GM19328 (cell line): ENCODE data around the gene PTGIR.

Source experiments
- ATAC-seq: cut with Tn5 transposase; IDR thresholded peaks from one replicate; pipeline ENCODE4 v1.9.1; 2021; ENCODE audit warnings: mild to moderate bottlenecking, moderate library complexity; ENCODE audit not compliant: unreplicated experiment

The PTGIR gene, protein sequence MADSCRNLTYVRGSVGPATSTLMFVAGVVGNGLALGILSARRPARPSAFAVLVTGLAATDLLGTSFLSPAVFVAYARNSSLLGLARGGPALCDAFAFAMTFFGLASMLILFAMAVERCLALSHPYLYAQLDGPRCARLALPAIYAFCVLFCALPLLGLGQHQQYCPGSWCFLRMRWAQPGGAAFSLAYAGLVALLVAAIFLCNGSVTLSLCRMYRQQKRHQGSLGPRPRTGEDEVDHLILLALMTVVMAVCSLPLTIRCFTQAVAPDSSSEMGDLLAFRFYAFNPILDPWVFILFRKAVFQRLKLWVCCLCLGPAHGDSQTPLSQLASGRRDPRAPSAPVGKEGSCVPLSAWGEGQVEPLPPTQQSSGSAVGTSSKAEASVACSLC

DNA sequence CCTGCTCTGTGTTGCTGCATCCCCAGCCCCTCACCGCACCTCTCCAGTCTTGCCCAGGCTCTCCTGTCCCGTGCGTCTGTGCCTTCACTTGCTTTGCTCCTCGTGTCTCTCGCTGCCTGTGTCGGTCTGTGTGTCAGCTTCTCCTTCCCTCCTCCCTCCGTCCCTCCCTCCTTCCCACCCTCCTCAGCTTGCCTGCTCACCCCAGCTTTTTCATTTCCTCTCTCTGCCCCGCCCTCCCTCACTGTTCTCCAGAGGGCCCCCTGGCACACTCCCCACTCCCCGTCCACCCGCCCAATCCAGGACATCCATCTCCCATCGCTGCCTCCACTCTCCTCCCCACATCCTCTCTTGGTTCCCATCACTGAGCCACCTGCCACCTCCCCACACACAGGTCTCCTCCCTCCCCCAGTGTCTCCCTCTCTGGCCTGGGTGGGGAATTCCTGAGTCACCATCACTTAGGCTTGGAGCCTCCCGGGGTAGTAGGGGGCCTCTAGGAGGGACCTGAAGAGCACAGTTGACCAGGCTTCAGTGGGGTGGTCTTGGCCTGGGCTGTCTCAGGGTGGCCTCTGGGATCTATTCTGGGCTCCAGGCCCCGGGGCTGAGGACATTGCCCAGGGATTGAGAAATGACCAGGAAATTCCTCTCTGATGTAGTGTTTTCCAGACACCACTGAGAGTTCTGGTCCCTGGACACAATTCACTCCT is at the start of gene PTGIR:
Gene PTGIR, minus strand, starts transcription at position 132 of the 704 bp plus-strand sequence. CDS start 864 bp downstream, outside the sequence.
- ATAC-seq: no peak

DNA sequence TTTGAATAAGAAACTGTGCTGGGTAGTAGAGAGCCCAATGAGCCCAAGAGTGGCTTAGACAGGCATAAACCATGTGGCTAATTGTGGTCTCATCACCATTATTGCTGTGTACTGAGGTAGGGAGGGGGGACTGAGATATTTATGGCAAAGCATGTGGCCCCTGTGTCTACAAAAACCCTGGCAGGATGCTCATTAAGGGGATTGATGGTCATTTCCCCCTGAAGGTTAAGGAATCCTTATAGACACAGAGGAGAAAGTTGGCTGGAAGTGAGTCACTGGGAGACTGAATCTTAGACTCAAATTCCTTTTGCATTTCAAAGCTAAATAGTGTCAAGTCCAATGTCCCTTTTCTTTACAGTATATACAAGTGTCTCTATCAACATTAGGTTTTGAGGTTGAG is 45.9 kb upstream of the PTGIR start:
- no peak for ATAC-seq

DNA sequence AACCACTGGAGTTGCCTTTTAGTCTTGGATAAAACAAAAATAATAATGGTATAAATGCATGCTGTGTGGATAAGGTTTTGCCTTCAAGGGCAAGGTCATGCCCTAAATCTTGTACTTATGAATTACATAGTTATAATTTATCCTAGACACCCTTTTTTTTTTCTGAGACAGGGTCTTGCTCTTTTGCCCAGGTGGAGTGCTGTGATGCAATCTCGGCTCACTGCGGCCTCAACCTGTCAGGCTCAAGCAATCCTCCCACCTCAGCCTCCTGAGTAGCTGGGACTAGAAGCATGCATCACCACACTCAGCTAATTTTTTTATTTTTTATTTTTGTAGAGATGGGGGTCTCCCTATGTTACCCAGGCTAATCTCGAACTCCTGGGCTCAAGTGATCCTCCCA is 43.8 kb upstream of the PTGIR start:
- no peak for ATAC-seq

DNA sequence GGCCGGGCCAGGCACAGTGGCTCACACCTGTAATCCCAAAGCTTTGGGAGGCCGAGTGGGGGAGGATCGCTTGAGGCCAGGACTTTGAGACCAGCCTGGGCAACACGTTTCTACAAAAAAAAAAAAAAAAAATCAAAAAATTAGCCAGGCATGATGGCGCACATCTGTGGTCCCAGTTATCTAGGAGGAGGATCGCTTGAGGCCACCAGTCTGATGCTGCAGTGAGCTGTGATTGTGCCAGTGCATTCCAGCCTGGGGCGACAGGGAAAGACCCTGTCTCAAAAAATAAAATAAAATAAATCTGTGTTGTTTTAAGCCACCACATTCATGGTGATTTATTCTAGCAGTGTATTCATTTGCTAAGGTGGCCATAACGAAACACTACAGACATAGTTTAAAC is 40.2 kb upstream of the PTGIR start:
- ATAC-seq: no peak

DNA sequence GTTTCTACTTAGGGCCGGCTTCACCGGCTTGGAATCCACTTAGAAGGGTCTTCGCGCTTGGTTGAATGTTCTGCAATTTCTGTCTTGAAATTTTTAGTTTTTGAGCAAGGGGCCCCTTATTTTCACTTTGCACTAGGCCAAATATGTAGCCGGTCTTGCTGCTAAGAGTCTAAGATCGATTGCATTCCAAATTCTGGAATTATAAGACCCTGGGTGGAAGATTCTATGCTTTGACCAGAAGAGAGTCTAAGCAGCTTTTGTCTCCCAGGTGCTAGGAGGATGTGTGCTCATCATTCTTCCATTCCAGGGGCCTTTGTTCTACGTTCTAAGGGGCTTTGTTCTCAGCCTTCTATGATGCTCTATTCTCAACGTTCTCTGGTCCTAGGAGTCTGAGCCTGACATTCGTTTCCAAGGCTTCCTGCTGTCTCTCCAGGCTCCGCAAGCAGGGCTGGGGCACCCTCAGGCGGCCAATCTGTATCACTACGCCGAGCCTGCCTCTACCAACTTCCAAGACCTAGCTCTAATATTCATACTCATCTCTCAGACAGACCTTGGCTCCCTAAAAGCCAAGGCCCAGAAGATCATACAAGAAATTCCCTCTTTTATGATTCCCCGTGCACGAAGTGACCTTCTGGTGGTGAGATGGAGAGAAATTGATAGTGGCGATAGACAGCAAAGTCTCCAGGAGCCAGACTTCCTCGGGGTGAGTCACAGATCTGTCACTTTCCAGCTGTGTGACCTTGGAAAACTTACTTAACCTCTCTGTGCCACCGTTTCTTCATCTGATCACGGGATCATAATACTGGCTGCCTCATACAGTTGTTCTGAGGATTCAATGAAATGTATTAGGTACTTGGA is 37.1 kb upstream of the PTGIR start:
- ATAC-seq: no peak

DNA sequence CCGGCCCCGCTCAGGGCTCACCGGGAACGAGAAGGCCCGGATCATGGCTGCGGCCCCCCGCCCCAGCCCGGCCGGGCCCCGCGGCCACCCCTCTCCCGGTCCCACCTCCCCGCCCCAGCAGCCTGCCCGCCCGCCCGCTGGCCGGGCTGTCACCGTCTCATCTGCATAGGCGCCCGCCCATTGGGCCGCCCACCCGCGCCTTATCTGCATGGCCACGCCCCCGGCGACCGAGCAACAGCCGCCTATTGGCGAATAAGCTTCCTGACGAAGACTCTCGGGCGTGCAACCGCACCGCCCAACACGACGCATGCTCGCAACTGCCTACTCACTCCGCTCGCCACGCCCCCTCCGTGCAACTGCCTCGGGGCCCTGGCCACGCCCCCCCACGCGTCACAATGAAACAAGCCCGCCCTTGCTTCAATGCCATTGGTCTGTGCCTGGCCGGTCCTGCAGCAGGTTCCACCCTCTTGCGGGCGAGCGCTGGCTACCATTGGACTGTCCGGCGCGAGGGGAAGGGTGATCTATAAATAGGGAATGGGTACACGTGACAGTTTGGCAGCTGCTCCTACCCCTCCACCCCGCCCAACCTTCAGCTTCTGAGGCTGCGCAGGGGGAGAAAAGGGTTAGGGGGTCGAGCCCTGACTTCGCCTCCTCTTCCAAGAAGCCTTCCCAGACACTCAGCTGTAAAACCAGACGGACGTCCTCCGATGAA is 36.3 kb upstream of the PTGIR start, which contains the start of gene DACT3:
Gene DACT3, minus strand, starts transcription at position 163 of the 712 bp plus-strand sequence. Its CDS starts 118 bp downstream, at position 45.
- peak; percentile 90 for ATAC-seq

DNA sequence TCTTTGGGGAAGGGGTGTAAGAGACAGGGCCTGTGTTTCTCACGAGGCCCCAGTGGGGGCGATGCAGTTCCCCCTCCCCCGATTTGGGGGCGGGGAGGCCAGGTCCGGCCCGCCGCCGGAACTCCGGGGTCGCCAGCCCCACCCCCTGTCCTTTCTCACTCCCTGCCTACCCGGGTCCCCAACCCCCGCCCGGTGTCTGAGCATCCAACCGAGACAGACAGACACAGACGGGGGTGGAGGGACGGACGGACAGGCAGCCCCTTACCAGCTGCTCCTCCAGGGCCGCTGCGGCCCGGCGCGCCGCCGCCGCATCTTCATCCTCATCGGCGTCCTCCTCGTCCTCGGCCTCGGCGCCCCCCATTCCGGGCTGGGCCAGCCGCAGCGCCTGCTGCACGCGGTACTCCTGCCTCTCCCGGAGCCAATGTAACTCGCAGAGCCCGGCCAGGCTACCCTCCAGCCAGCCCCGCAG is 35.7 kb upstream of the PTGIR start:
- ATAC-seq: no peak

DNA sequence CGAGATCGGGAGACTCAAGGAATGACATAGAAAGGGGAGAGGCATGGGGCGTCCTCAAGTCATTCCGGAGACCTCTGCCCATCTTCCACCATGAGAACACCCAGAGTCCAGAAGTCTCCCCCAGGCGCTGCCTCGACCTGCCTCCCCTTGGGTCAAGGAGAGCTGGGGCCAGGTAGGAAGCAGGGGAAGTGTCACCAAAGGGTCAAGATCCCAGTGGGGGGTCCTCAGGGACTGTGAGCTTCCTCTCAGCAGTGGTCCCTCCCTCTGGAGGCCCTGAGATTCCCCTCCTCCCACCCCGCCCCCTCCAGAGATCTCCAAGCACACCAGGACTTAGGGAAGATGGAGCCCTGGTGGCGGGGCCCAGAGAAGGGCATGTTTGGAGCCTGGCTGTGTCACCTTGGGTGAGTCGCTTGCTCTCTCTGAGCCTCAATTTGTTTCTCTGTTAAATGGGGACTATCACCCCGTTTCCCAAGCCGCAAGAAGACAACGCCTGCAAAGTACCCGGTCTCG is 35.2 kb upstream of the PTGIR start:
- no peak for ATAC-seq

DNA sequence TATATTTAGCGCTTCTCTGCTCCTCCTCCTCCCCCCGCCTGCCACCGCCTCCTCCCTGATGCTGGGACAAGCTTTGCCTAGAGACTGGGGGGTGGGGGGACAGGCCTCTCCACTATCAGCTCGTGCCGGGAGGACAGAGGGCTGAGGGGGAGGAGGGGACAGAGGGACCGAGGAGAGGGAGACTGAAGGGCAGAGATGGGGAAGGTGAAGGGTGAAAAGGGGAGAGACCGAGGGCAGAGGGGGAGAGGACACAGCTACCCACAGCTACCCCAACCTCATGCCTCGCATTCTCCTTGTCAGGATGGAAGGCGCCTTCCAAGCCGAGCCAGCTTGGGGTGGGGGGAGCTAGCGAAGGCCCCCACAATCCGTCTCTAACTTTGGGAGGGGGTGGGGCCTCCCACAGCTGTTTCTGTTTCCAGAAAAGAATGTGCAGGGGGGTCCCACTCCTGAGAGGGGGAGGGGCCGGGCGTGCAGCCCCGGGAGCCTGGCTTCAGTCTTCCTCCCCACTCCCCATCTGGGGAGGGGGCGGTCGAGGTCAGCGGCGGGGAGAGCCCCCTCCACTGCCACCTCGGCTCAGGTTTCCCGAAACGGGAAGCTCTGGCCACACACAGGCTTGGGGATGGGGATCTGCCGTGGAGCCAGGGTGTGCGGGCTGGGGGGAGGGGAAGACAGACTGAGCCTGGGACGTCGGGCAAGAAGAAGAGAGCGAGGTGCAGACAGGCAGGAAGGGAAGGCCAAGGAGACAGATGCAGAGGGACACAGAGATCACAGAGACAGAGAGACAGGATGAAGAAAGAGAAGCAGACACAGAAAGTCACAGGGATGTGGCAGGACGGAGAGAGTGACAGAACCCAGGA is 34.5 kb upstream of the PTGIR start:
- ATAC-seq: no peak

DNA sequence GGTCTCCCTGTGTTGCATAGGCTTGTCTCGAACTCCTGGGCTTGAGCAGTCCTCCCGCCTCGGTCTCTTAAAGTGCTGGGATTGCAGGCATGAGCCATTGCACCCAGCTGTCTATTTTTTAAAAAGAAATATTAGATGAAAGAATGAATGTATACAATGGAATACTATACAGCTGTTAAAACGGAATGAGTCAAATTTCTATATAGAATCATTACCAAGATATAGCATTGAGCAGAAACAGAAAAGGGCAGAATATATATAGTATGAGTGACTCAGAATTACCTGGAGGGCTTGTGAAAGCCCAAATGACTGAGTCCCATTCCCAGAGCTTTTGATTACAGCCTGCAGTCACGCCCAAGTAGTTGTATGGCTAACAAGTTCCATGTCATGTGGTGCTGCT is 31.7 kb upstream of the PTGIR start:
- no peak for ATAC-seq

DNA sequence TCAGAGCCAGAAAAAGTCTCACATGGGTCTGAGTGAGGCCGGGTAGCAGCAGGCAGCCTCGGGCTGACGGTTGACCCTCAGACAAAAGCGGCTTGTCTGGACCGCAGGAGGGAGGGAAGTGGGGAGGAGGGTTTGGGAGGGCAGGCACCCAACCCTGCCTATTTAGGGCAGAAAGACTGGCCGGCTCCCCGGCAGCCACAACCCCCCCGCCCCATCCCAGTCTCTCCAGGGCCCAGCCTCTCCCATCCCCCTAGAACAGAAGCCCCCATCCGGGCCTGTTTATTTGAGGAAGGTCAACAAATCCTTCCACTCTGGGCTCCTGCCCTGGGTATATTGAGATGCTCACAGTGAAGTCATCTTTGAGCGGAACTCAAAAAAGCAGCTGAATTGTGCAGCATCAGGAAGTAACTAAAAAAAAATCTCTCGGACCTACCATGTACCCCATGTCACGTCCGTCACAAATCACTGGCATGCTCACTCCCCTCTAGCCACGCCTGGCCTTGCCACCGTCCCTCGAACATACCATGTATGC is 29.8 kb upstream of the PTGIR start:
- no peak for ATAC-seq

DNA sequence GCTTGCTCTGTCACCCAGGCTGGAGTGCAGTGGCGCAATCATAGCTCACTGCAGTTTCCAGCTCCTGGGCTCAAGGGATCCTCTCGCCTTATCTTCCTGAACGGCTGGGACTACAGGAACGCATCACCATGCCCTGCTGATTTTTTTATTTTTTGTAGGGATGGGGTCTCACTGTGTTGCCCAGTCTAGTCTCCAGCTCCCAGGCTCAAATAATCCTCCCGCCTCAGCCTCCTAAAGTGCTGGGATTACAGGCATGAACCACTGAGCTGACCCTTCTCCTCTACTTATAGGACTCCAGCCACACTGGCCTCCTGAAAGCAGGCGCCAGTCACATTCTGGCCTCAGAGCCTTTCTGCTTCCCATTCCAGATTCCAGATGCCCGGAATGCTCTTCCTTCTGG is 25.6 kb upstream of the PTGIR start:
- no peak for ATAC-seq

DNA sequence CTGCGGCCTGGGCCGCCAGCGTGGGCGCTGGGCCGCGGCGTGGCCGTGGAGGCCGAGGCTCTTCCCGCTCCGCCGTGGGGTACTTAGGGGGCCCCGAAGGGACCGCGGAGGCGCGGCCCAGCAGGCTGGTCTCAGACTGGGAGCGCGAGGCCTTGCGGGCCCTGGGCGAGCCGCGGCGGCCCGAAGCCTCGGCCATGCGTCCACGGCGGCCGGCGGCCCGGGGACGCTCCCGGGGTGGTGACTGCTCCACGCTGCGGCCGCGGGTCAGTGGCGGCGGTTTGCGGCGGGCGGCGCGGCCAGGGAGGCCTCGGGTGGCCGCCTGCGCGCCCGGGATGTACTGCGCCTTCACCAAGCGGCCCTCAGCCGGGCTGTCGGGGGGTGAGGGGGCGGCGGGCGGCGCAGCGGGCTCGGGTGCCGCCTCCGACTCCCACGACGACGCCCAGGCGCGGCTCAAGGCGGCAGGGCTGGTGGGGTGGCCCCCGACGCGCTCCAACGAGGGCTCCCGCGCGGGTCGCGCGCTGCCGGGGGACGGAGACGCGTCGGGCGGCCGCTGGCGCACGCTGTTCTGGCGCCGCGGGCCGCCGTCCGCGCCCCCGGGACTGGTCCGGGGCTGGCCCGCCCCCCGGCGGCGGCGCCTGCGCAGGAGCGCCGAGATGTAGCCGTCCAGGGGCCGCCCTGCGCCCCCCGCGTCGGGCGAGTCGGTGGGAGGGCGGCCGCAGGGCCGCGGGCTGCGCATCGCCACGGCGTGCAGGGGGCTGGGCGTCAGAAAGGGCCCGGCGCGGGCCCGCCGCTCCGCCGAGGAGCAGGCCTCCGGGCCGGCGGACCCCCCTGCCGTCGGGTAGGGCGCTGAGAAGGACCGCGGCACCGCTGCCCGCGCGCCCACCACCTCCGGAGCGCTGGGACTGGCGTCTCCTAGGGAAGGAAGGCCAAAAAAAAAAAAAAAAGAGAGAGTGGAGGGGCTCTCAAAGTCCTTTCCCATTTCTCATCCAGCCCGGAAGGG is 24.4 kb upstream of the PTGIR start:
- no peak for ATAC-seq

DNA sequence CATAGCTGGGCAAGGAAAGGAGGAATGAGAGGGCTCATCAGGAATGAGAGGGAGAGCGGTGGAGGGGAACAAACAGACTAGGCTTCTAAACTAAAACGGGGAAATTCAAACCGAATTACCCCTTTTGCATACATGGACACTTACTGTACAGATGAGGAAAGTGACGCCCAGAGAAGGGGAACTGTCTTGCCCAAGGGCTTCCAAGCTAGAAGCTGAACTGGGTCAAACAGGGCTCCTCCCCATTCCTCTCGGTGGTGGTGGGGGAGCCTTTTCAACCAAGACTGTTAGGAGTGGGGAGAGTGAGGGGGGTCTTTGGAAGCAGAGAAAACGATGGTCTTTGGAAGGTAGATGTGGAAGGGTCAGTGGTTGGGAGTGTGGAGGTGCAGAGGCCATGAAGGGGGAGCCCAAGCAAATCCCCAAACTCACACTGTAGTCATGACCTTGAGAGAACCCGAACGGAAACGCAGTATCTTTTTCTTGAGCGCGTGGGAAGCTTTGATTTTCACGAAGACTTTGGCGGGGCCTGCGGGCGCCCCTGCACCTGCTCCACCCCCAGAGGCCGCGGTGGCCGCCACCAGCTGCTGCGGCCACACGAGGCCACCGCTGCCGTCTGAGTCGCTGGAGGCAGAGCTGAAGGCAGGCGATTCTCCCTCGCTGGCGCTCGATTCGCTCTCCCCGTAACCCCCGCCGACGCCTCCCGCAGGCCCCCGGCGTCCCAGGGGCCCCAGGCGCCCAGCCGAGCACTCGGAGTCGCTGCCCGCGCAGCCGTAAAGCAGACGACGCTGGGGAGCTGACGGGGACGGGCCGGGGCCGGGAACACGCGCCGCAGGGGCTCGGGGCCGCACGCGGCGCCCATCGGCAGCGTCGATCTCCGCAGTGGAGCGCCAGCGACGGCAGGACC is 23.4 kb upstream of the PTGIR start:
- no peak for ATAC-seq

DNA sequence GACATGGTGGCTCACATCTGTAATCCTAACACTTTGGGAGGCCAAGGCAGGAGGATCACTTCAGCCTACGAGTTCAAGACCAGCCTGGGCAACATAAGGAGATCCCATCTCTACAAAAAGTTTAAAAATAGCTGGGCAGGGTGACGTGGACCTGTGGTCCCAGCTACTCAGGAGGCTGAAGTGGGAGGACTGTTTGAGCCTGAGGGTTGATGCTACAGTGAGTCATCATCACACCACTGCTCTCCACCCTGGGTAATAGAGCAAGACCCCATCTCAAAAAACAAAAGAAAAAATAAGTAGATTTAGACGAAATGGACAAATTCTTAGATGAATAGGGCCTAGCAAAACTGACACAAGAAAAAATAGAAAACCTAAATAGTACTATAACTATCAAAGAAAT is 21.5 kb upstream of the PTGIR start:
- ATAC-seq: no peak

DNA sequence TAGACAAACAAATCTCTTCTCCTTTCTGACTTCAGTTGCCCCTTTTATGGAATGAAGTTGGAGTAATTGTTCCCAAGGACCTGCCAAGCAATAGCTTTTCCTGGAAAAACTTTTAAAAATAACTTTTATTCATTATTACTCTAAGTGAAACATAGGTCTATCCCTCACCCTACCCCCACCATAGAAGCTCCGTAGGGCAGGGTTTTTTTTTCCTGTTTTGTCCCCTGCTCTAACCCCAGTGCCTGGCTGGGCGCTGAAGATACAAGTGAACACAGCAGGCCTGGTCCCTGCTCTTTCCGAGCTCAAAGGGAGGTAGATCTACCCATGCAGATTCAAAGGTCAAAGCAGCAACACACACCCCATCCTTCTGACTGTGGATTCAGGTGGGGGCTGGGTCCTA is 19.8 kb upstream of the PTGIR start:
- ATAC-seq: no peak

DNA sequence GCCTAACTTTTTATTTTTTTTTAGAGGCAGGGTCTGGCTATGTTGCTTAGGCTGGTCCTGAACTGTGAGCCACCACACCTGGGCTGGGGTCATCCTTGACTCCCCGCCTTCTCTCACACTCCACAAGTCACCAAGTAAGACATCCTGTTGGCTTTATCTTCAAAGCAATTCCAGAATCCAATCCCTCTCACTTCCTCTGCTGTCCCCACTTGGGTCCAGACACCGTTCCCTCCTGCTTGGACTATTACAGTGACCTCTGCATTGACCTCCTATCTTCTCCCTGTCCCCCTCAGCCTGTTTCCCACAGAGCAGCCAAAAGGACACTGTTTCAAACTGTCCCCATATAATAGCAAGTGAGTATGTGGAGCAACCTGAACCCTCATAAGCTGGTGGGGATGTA is 15.8 kb upstream of the PTGIR start:
- no peak for ATAC-seq
